Measurements from ENCODE around the gene ABHD3.

DNA sequence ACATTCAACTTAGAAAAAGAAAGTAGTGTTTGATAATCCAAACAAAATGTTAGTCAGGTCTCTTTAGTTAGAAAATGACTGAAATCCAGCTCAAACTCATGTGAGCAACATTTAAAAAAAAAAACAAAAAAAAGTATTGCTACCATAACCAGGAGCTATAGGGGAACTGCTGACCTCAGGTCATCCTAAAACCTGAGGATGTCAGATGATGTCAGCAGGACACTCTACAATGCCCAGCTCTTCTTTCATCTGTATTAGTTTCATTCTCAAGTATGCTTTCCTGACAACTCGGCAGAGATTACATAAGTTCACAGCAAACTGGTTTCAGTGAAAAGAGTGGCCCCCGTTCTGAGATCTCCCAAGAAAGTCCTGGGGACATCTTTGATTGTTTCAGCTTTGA, 99.9 kb downstream of the ABHD3 start:
- TF ChIP-seq GATA2 (IDR thresholded peaks at IDR 0.05; ENCODE audit: low read depth, low read length), result no peak
- no peak for TF ChIP-seq GATA3 (IDR thresholded peaks at IDR 0.05; ENCODE audit: low read depth, low read length)

Data from SH-SY5Y (cell line).